Fibroblast of lung (primary cell): ENCODE data around the gene DPH2.
A peak's percentile ranks its signal among the peaks of the same experiment; 100 is the strongest.

Source experiments
- CTCF ChIP-seq, 2 donors: IDR thresholded peaks in 1 of 2; conservative IDR thresholded peaks in 1 of 2; 1 replicate in 1 of 2; 2 replicates in 1 of 2; pipeline ENCODE4 v1.5.1; 2011 to 2012; ENCODE audit warnings: low read length in 2 of 2, control low read depth in 1 of 2, inconsistent platforms in 1 of 2, low read depth in 1 of 2, mild to moderate bottlenecking in 1 of 2
- EZH2 ChIP-seq: IDR thresholded peaks from 2 replicates; pipeline ENCODE4 v1.5.1; 2012; ENCODE audit warnings: low read length, control low read depth, mild to moderate bottlenecking; ENCODE audit errors: missing control alignments

- TF ChIP-seq CTCF (conservative IDR thresholded peaks at IDR 0.05 in 1 of 2, IDR thresholded peaks at IDR 0.05 in 1 of 2; ENCODE audit: low read depth in 1 of 2, low read length in 2 of 2), result peak; percentile 75 to 92
- no peak for TF ChIP-seq EZH2
Observed at GRCh38 chr1:43934101-43934985, 35.5 kb upstream of the DPH2 start.
